WTC11 (cell line): Measurements from ENCODE around the gene B4GALT2. TPM values are rescaled to one million over a fixed set of nuclear protein-coding genes. Genes with fewer than 3 reads are reported as not detected.

Source experiments
- ATAC-seq: fragments of 200-7000 bp; cut with Tn5 transposase; 2 replicates; pipeline ENCODE4 v1.10.0; 2021; ENCODE audit warnings: mild to moderate bottlenecking, moderate library complexity
- CTCF ChIA-PET: fragments of 300-600 bp; sonication (Branson Sonifier 250); formaldehyde crosslinking; loops from one replicate; lab custom pipeline; 2021; ENCODE audit warnings: antibody characterized with exemption; lab: Charles Lee
- POLR2A ChIA-PET: fragments of 350-600 bp; sonication (Branson Sonifier 250); formaldehyde crosslinking; loops from one replicate; lab custom pipeline; 2021; ENCODE audit warnings: antibody characterized with exemption; lab: Charles Lee
- DNase-seq: peaks from one replicate; pipeline ENCODE4 v3.0.0; 2021; ENCODE audit warnings: low spot score
- H3K27ac Mint-ChIP-seq: 2 replicates; pipeline ENCODE4 v1.8.0; 2021; ENCODE audit warnings: mixed read lengths
- H3K27me3 Mint-ChIP-seq: 2 replicates; pipeline ENCODE4 v1.8.0; 2021; ENCODE audit warnings: low read depth, mild to moderate bottlenecking, moderate library complexity, mixed read lengths
- H3K36me3 Mint-ChIP-seq: 2 replicates; pipeline ENCODE4 v1.8.0; 2021; ENCODE audit warnings: mixed read lengths
- H3K4me1 Mint-ChIP-seq: 2 replicates; pipeline ENCODE4 v1.8.0; 2022; ENCODE audit warnings: mixed read lengths
- H3K4me3 Mint-ChIP-seq: 2 replicates; pipeline ENCODE4 v1.8.0; 2021; ENCODE audit warnings: mild to moderate bottlenecking, moderate library complexity, mixed read lengths
- H3K9me3 Mint-ChIP-seq: 2 replicates; pipeline ENCODE4 v1.8.0; 2021; ENCODE audit warnings: mixed read lengths
- ATF3 ChIP-seq: sonication (generic); formaldehyde crosslinking; conservative IDR thresholded peaks from 2 replicates; pipeline ENCODE4 v1.8.1; 2022; ENCODE audit warnings: mild to moderate bottlenecking, missing genetic modification reagents
- ATF6 ChIP-seq: sonication (generic); formaldehyde crosslinking; IDR thresholded peaks from 2 replicates; pipeline ENCODE4 v1.8.1; 2023; ENCODE audit warnings: mild to moderate bottlenecking, missing genetic modification reagents
- CDX4 ChIP-seq: fragments of 250-450 bp; sonication (Bioruptor Pico); IDR thresholded peaks from 2 replicates; pipeline ENCODE4 v1.9.0; 2021; ENCODE audit warnings: moderate library complexity, mild to moderate bottlenecking, inconsistent platforms, borderline replicate concordance
- CTCF ChIP-seq: fragments of 200-600 bp; IDR thresholded peaks from 2 replicates; pipeline ENCODE4 v1.8.0; 2022; ENCODE audit warnings: antibody characterized with exemption
- E2F1 ChIP-seq: sonication (generic); formaldehyde crosslinking; IDR thresholded peaks from 2 replicates; pipeline ENCODE4 v1.8.0; 2022; ENCODE audit warnings: mild to moderate bottlenecking, missing genetic modification reagents
- GTF2I ChIP-seq: fragments of 250-450 bp; sonication (Bioruptor Pico); conservative IDR thresholded peaks from 2 replicates; pipeline ENCODE4 v1.4.0; 2021; ENCODE audit warnings: mild to moderate bottlenecking
- JUN ChIP-seq: sonication (generic); formaldehyde crosslinking; IDR thresholded peaks from 2 replicates; pipeline ENCODE4 v1.8.0; 2023; ENCODE audit warnings: mild to moderate bottlenecking, missing genetic modification reagents
- NFE2L1 ChIP-seq: sonication (generic); formaldehyde crosslinking; IDR thresholded peaks from 2 replicates; pipeline ENCODE4 v1.8.1; 2023; ENCODE audit warnings: missing genetic modification reagents
- PREB ChIP-seq: sonication (generic); formaldehyde crosslinking; IDR thresholded peaks from 2 replicates; pipeline ENCODE4 v1.8.1; 2022; ENCODE audit warnings: mild to moderate bottlenecking, missing genetic modification reagents, moderate library complexity, borderline replicate concordance
- SMAD3 ChIP-seq: sonication (generic); formaldehyde crosslinking; IDR thresholded peaks from 2 replicates; pipeline ENCODE4 v1.8.0; 2022; ENCODE audit warnings: missing genetic modification reagents, mild to moderate bottlenecking, borderline replicate concordance
- SMAD4 ChIP-seq: sonication (generic); formaldehyde crosslinking; IDR thresholded peaks from 2 replicates; pipeline ENCODE4 v1.8.0; 2022; ENCODE audit warnings: mild to moderate bottlenecking, missing genetic modification reagents
- SP1 ChIP-seq: sonication (generic); formaldehyde crosslinking; conservative IDR thresholded peaks from 2 replicates; pipeline ENCODE4 v1.8.1; 2022; ENCODE audit warnings: missing genetic modification reagents
- ZNF121 ChIP-seq: sonication (generic); formaldehyde crosslinking; IDR thresholded peaks from 2 replicates; pipeline ENCODE4 v1.8.0; 2023; ENCODE audit warnings: missing genetic modification reagents
- ZNF281 ChIP-seq: sonication (generic); formaldehyde crosslinking; IDR thresholded peaks from 2 replicates; pipeline ENCODE4 v1.8.0; 2023; ENCODE audit warnings: mild to moderate bottlenecking, missing genetic modification reagents
- total RNA-seq: library from RNA; stranded (reverse); gene quantifications from 3 replicates; pipeline ENCODE4 v1.2.3, GENCODE V29; 2021

The B4GALT2 gene
- total RNA-seq, 1 experiment from 2014 or later, result 66.7 TPM

GRCh38 chr1:43947874-43948437 lies 31.1 kb upstream of the B4GALT2 start (continued):
- TF ChIP-seq E2F1 (CRISPR knock-in tag) (no peak), SMAD4 (CRISPR knock-in tag) (no peak), SP1 (CRISPR knock-in tag) (no peak), CDX4 (CRISPR knock-in tag) (no peak), PREB (no peak)

GRCh38 chr1:43949678-43950077 lies 29.3 kb upstream of the B4GALT2 start:
- POLR2A ChIA-PET, result no interaction called here
- ATAC-seq (no peak), DNase-seq (no peak)
- Mint-ChIP-seq H3K4me3 (no peak overlapping the region), H3K36me3 (peaks cover 5% of the 10 kb centered on the region; the same call in 1 of the 2 replicates), H3K4me1 (peaks cover 36% of the 10 kb centered on the region), H3K27me3 (no peaks in the 10 kb centered on the region), H3K27ac (no peak overlapping the region), H3K9me3 (no peaks in the 10 kb centered on the region)
- TF ChIP-seq SMAD3 (CRISPR knock-in tag), result no peak
- TF ChIP-seq CDX4 (CRISPR knock-in tag), result no peak
- no peak for TF ChIP-seq ZNF121 (CRISPR knock-in tag)
- no peak for TF ChIP-seq JUN
- no peak for TF ChIP-seq NFE2L1
- CTCF ChIA-PET, result interaction anchor here (0.9 to 9.9 kb wide), 5 partner anchors 10 to 185 kb away, joined by 3 to 172 read pairs (median 7); partner anchors contain the start of genes ARTN and DPH2

GRCh38 chr1:43951021-43951985 lies 27.7 kb upstream of the B4GALT2 start:
- DNase-seq, result no peak
- POLR2A ChIA-PET, result interaction anchor here (1.0 kb wide), 1 partner anchor 17 kb away, joined by 3 read pairs; no protein-coding TSS in a partner anchor

GRCh38 chr1:43952731-43953346 lies 26.2 kb upstream of the B4GALT2 start:
- H3K4me3 Mint-ChIP-seq, result no peak overlapping the region
- H3K36me3 Mint-ChIP-seq, result peaks cover 10% of the 10 kb centered on the region; the same call in 1 of the 2 replicates
- no peaks in the 10 kb centered on the region for H3K9me3 Mint-ChIP-seq
- ChIA-PET CTCF (interaction anchor here (0.6 to 2.8 kb wide), 12 partner anchors 13 to 300 kb away, joined by 3 to 46 read pairs (median 4); partner anchors contain the start of genes ARTN and DPH2), POLR2A (interaction anchor here (0.5 to 1.4 kb wide), 6 partner anchors 9 to 298 kb away, joined by 3 to 4 read pairs (median 4); no protein-coding TSS in a partner anchor)
- peak overlapping the region; percentile 50; the same call in 1 of the 2 replicates for H3K27ac Mint-ChIP-seq
- H3K4me1 Mint-ChIP-seq, result peaks cover 18% of the 10 kb centered on the region
- no peaks in the 10 kb centered on the region for H3K27me3 Mint-ChIP-seq
- peak; percentile 96 for ATAC-seq
- peak; percentile 66 for DNase-seq
- TF ChIP-seq ZNF281 (CRISPR knock-in tag) (no peak), ATF6 (no peak), CTCF (no peak), GTF2I (CRISPR knock-in tag) (no peak)

More at GRCh38 chr1:43951021-43951985, 27.7 kb upstream of the B4GALT2 start:
- Mint-ChIP-seq H3K36me3 (peaks cover 5% of the 10 kb centered on the region; the same call in 1 of the 2 replicates), H3K4me1 (peaks cover 23% of the 10 kb centered on the region), H3K9me3 (no peaks in the 10 kb centered on the region), H3K27ac (0 out of 2 replicates have a peak overlapping the region, but pooled peaks have one; percentile 18), H3K27me3 (no peaks in the 10 kb centered on the region), H3K4me3 (no peak overlapping the region)
- ATAC-seq, result no peak
- no peak for TF ChIP-seq ATF3
- CTCF ChIA-PET, result interaction anchor here (1.5 to 9.9 kb wide), 3 partner anchors 17 to 96 kb away, joined by 4 to 172 read pairs (median 7); partner anchors contain the start of gene ARTN
